Heart left ventricle (tissue), 16 donors: ENCODE data around the gene PET117. TPM values are rescaled to one million over a fixed set of nuclear protein-coding genes. Genes with fewer than 3 reads are reported as not detected.
"Not testable (repeated sequence)": the region's sequence is repeated elsewhere in the genome, so short reads cannot be mapped to it uniquely, and the experiment has no call there.

ENCODE experiments used
- ATAC-seq, 4 donors: fragments of 200-7000 bp; cut with Tn5 transposase; one replicate each; pipeline ENCODE4 v1.9.1; 2020 to 2022; ENCODE audit warnings: moderate library complexity in 4 of 4, mild to moderate bottlenecking in 3 of 4, moderate number of reproducible peaks in 1 of 4
- DNase-seq, 5 donors: peaks; one replicate each; pipeline ENCODE4 v3.0.0-alpha.2; 2020
- H3K27ac ChIP-seq, 12 donors: fragments of 200-600 bp; sonication (generic) in 4 of 12; one replicate each; pipeline versions ENCODE4 v1.5.0 to v1.8.0; 2016 to 2022; ENCODE audit warnings: mild to moderate bottlenecking in 2 of 12
- H3K27me3 ChIP-seq, 9 donors: fragments of 200-600 bp; sonication (generic) in 2 of 9; one replicate each; pipeline versions ENCODE4 v1.5.1 to v1.8.0; 2016 to 2022; ENCODE audit warnings: mild to moderate bottlenecking in 3 of 9
- H3K36me3 ChIP-seq, 9 donors: fragments of 200-600 bp; sonication (generic) in 2 of 9; one replicate each; pipeline versions ENCODE4 v1.5.0 to v1.8.0; 2018 to 2022; ENCODE audit warnings: mild to moderate bottlenecking in 2 of 9
- H3K4me1 ChIP-seq, 12 donors: fragments of 200-600 bp; sonication (generic) in 4 of 12; one replicate each; pipeline versions ENCODE4 v1.5.0 to v1.8.0; 2016 to 2022; ENCODE audit warnings: mild to moderate bottlenecking in 3 of 12
- H3K4me3 ChIP-seq, 12 donors: fragments of 200-600 bp; sonication (generic) in 4 of 12; one replicate each; pipeline versions ENCODE4 v1.5.0 to v1.8.0; 2017 to 2022; ENCODE audit warnings: mild to moderate bottlenecking in 9 of 12, moderate library complexity in 4 of 12
- H3K9me3 ChIP-seq, 12 donors: fragments of 200-600 bp; sonication (generic) in 4 of 12; one replicate each; pipeline versions ENCODE4 v1.5.0 to v1.8.0; 2016 to 2022; ENCODE audit warnings: mild to moderate bottlenecking in 1 of 12
- POLR2A ChIP-seq, 2 donors: fragments of 450-650 bp; IDR thresholded peaks; one replicate each; pipeline ENCODE4 v1.6.1; 2017; ENCODE audit warnings: antibody characterized with exemption in 2 of 2, mild to moderate bottlenecking in 2 of 2, moderate library complexity in 2 of 2
- whole genome bisulfite sequencing, 4 donors: extraction: QIAGEN DNeasy Blood & Tissue Kit in 2 of 4; methylation state at CpG; one replicate each; pipeline versions ENCODE4 v1.1.5 to v1.1.7; 2013 to 2018; 5-methylcytosine and 5-hydroxymethylcytosine counted together
- intact Hi-C, 10 donors: fragments of 100-400 bp; cut with DNase I; formaldehyde crosslinking; loops; one replicate each; pipeline versions ENCODE4 v1.11.1 to v1.14.2; 2022
- polyA plus RNA-seq, 2 donors: library from polyadenylated mRNA; stranded (reverse); fragments of 200-250 nt; gene quantifications; one replicate each; pipeline ENCODE4 v1.2.3, GENCODE V29; 2013
- total RNA-seq, 9 donors: library from RNA; depleted of rRNA in 2 of 9; stranded (reverse); fragments of >200 nt in 2 of 9; fragmentation: NEBNext Ultra II Directional in 3 of 9; extraction: Animal tissue kit (Norgen Biotek cat#: 25700) in 3 of 9; gene quantifications; one replicate each; pipeline versions ENCODE4 v1.1.0 to v1.2.4, GENCODE V29; 2016 to 2023
- TF ChIP-seq, protein P1 (sequence below), 12 donors: fragments of 200-600 bp; sonication (generic) in 4 of 12; IDR thresholded peaks; one replicate each; pipeline versions ENCODE4 v1.5.0 to v1.8.0; 2018 to 2022; ENCODE audit warnings: antibody characterized with exemption in 12 of 12, mild to moderate bottlenecking in 5 of 12
- donor health status: ischemic (EF 13 %, LVEDD 7.1; RV severe dilation, severe dysfunction).
- donor health status: healthy with polysubstance abuse.
- donor health status: DM: no; HTN: yes; CAD: no.
- donor health status: DM: no; HTN: no; CAD: no.
- donor health status: ischemic (EF 25% LVEDD 6.9; RV normal size, moderate dysfunction).
- donor health status: ischemic (EF 25% LVEDD 5.7; RV mildly dilated, moderate dysfunction).
- donor health status: healthy.
- donor health status: DM: yes; HTN: yes; CAD: no.
- donor health status: ischemic (EF 35%, LVEDD 5.7; RV mildly dilated, moderate dysfunction).
- donor health status: nonischemic (EF 11% LVEDD 7.7; RV severe dilation, severe dysfunction).
- donor health status: DM: yes; HTN: yes; CAD: no.
- donor health status: PGD.
- donor health status: ischemic (EF 29% LVEDD 5.4; RV normal size, mild dysfunction).
- donor health status: nonischemic (EF 23%, LVEDD 6.1; RV moderate dilation, normal function).

The PET117 gene
- total and polyA plus RNA-seq, 11 donors, result 8.1 to 15.7 (median 12.6) TPM

DNA sequence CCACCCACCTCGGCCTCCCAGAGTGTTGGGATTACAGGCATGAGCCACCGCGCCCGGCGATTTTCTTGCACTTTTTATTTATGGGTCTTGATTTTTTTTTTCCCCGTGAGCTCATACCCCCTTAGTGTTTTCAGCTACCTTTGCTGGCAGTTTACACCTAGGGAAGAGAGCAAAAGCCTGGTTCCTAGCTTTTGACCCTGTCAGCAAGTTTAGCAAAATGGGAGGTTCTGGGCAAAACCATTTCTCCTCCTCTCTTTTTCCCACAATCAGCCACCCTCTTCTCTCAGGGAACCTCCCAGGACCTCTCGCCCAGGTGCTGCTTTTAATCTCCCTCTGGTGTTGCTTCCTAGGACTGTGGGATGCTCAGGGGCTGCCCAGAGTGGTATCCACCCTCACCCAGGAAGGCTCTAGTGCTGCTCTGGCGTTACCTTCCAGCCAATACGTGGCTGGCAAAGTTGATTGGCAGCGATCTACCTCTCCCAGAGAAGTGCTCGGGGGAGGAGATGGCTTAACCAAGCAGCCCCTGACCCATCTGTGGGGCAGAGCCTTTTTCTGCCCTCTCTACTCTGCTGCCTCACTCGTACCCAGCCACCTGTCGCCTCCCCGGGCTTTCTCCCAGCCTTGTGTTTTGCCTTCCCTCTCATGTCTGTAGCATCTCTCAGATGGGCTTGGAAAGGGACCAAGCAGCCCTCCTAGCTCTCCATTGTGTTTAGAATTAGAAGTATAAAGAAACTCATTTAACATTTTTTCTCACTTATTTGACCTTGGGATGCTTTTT, 37.4 kb downstream of the PET117 start:
- Histone ChIP-seq H3K9me3 (peaks cover 0 to 8% (median 1%) of the 10 kb centered on the region in 12 donors), H3K36me3 (peaks cover 0 to 46% (median 7%) of the 10 kb centered on the region in 9 donors), H3K27me3 (no peaks in the 10 kb centered on the region), H3K4me3 (no peak overlapping the region), H3K4me1 (no peaks in the 10 kb centered on the region), H3K27ac (no peak overlapping the region)
- 93 to 97% (median 96%) methylated on average over 14 of the region's 14 CpGs for WGBS, 4 donors
- TF ChIP-seq, protein P1, sequence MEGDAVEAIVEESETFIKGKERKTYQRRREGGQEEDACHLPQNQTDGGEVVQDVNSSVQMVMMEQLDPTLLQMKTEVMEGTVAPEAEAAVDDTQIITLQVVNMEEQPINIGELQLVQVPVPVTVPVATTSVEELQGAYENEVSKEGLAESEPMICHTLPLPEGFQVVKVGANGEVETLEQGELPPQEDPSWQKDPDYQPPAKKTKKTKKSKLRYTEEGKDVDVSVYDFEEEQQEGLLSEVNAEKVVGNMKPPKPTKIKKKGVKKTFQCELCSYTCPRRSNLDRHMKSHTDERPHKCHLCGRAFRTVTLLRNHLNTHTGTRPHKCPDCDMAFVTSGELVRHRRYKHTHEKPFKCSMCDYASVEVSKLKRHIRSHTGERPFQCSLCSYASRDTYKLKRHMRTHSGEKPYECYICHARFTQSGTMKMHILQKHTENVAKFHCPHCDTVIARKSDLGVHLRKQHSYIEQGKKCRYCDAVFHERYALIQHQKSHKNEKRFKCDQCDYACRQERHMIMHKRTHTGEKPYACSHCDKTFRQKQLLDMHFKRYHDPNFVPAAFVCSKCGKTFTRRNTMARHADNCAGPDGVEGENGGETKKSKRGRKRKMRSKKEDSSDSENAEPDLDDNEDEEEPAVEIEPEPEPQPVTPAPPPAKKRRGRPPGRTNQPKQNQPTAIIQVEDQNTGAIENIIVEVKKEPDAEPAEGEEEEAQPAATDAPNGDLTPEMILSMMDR (IDR thresholded peaks at IDR 0.05), result no peak
- intact Hi-C loops, result no loop called here
- no peak for ATAC-seq
- no peak for DNase-seq

DNA sequence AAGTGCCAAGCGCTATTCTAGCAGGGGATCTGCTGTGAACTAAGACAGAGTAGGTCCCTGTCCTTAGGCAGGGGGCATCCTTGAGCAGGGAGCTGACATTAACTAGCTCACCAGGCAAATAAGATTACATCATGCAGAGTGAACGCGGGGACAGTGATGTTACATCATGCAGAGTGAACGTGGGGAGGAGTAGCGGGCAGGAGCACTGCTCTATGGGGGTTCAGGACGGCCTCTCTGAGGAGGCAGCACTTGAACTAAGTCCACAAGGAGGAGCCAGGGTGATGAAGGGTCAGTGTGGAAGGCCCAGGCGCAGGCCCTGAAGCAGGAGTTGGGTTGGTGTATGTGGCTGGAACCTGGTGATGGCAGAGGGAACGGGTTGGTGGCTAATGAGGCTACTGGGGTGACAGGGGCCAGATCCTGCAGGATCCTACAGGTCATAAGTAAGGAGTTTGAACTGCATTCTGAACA, 38.7 kb downstream of the PET117 start:
- intact Hi-C loops, result no loop called here
- Histone ChIP-seq H3K4me3 (no peak overlapping the region), H3K36me3 (peaks cover 0 to 45% (median 7%) of the 10 kb centered on the region in 9 donors), H3K27ac (no peak overlapping the region), H3K27me3 (no peaks in the 10 kb centered on the region), H3K4me1 (no peaks in the 10 kb centered on the region), H3K9me3 (peaks cover 0 to 17% (median 4%) of the 10 kb centered on the region in 12 donors)
- ATAC-seq (no peak), DNase-seq (no peak)
- 80 to 94% (median 92%) methylated on average over 8 of the region's 8 CpGs for WGBS, 4 donors
- TF ChIP-seq, protein P1 (IDR thresholded peaks at IDR 0.05), result no peak
- TF ChIP-seq POLR2A (IDR thresholded peaks at IDR 0.05), result no peak

DNA sequence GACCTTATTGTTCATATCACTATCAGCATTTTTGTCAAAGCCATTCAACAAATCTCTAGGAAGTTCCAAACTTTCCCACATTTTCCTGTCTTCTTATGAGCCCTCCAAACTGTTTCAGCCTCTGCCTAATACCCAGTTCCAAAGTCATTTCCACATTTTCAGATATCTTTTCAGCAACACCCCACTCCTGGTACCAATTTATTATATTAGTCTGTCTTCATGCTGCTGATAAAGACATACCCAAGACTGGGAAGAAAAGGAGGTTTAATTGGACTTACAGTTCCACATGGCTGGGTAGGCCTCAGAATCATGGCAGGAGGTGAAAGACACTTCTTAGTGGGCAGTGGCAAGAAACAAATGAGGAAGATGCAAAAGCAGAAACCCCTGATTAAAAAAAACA, 42.7 kb downstream of the PET117 start:
- peaks cover 0 to 60% (median 39%) of the 10 kb centered on the region in 9 donors for H3K36me3 ChIP-seq
- H3K4me1 ChIP-seq, H3K27ac ChIP-seq, ATAC-seq, H3K4me3 ChIP-seq, DNase-seq, intact Hi-C loops, H3K27me3 ChIP-seq: not testable (repeated sequence)
- peaks cover 0 to 17% (median 4%) of the 10 kb centered on the region in 12 donors for H3K9me3 ChIP-seq

DNA sequence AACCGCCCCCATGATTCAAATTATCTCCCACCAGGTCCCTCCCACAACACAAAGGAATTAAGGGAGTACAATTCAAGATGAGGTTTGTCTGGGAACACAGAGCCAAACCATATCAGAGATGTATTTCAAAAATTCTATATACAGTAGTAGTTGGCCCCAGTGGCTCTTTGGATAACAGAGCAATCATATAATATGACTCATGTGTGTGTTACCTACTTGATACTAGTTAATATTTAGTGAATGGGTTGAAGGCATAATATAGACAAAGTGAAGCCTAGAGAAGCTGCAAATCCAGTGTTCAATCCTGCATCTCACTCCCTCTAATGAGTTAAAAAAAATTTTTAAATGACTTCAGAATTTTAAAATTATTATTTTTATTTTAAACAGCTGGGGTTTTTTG, 43.2 kb downstream of the PET117 start:
- H3K27me3 ChIP-seq, result no peaks in the 10 kb centered on the region
- WGBS, 4 donors, result 50 to 97% (median 96%) methylated on average over 1 of the region's 1 CpG
- peaks cover 0 to 65% (median 43%) of the 10 kb centered on the region in 9 donors for H3K36me3 ChIP-seq
- no peak overlapping the region for H3K27ac ChIP-seq
- ATAC-seq, result no peak
- no peak for TF ChIP-seq POLR2A (IDR thresholded peaks at IDR 0.05)
- TF ChIP-seq, protein P1 (IDR thresholded peaks at IDR 0.05), result no peak
- no peak for DNase-seq
- peaks cover 0 to 17% (median 4%) of the 10 kb centered on the region in 12 donors for H3K9me3 ChIP-seq
- H3K4me1 ChIP-seq, result no peaks in the 10 kb centered on the region
- H3K4me3 ChIP-seq, result no peak overlapping the region
- intact Hi-C loops, result no loop called here
